HG03439 (cell line): ENCODE data around the gene SKI.
"Not testable (repeated sequence)": the region's sequence is repeated elsewhere in the genome, so short reads cannot be mapped to it uniquely, and the experiment has no call there.

Source experiments
- ATAC-seq: cut with Tn5 transposase; IDR thresholded peaks from one replicate; pipeline ENCODE4 v1.9.1; 2021; ENCODE audit warnings: mild to moderate bottlenecking, moderate library complexity; ENCODE audit not compliant: unreplicated experiment

SKI gene

GRCh38 chr1:2241820-2242219, 13.7 kb downstream of the SKI start:
- no peak for ATAC-seq

GRCh38 chr1:2242814-2243725, 15.0 kb downstream of the SKI start:
- no peak for ATAC-seq

- ATAC-seq: not testable (repeated sequence)
Observed at GRCh38 chr1:2247045-2247394, 18.9 kb downstream of the SKI start.

- no peak for ATAC-seq
Observed at GRCh38 chr1:2247760-2248126, 19.6 kb downstream of the SKI start.

- ATAC-seq: no peak
Observed at GRCh38 chr1:2248127-2248826, 20.2 kb downstream of the SKI start.

- ATAC-seq: no peak
Observed at GRCh38 chr1:2248854-2249558, 20.9 kb downstream of the SKI start.

GRCh38 chr1:2249559-2249906, 21.4 kb downstream of the SKI start:
- no peak for ATAC-seq

- ATAC-seq: no peak
Observed at GRCh38 chr1:2250721-2251281, 22.7 kb downstream of the SKI start.

- ATAC-seq: no peak
Observed at GRCh38 chr1:2251363-2251762, 23.2 kb downstream of the SKI start.

GRCh38 chr1:2251786-2252185, 23.7 kb downstream of the SKI start:
- no peak for ATAC-seq

GRCh38 chr1:2252423-2252822, 24.3 kb downstream of the SKI start:
- no peak for ATAC-seq

- ATAC-seq: no peak
Observed at GRCh38 chr1:2253036-2253796, 25.1 kb downstream of the SKI start.

GRCh38 chr1:2253797-2254480, 25.8 kb downstream of the SKI start:
- ATAC-seq: no peak

GRCh38 chr1:2255047-2255419, 26.9 kb downstream of the SKI start:
- no peak for ATAC-seq

GRCh38 chr1:2255420-2256369, 27.6 kb downstream of the SKI start:
- ATAC-seq: peak; percentile 37

- no peak for ATAC-seq
Observed at GRCh38 chr1:2256435-2257244, 28.5 kb downstream of the SKI start.

GRCh38 chr1:2257245-2257627, 29.1 kb downstream of the SKI start:
- no peak for ATAC-seq

- no peak for ATAC-seq
Observed at GRCh38 chr1:2258122-2258681, 30.1 kb downstream of the SKI start.
